HepG2 (cell line): Measurements from ENCODE around the gene LENEP. TPM values are rescaled to one million over a fixed set of nuclear protein-coding genes. Genes with fewer than 3 reads are reported as not detected.
A peak's percentile ranks its signal among the peaks of the same experiment; 100 is the strongest.

Experiments used
- AGO2 ChIP-seq: fragments of 200-400 bp; formaldehyde crosslinking; optimal IDR thresholded peaks from 2 replicates; pipeline ENCODE3; 2017; ENCODE audit warnings: mild to moderate bottlenecking, low read depth, low read length, moderate library complexity
- DRAP1 ChIP-seq: IDR thresholded peaks from 2 replicates; pipeline ENCODE4 v1.6.1; 2016; ENCODE audit warnings: missing genetic modification reagents, missing compliant biosample characterization
- EZH2 ChIP-seq: conservative IDR thresholded peaks from 2 replicates; pipeline ENCODE4 v1.6.1; 2012; ENCODE audit warnings: mild to moderate bottlenecking, low read depth, low read length, moderate library complexity
- FOXK1 ChIP-seq: sonication (generic); formaldehyde crosslinking; IDR thresholded peaks from 2 replicates; pipeline ENCODE4 v1.4.0; 2020; ENCODE audit warnings: low read depth, missing genetic modification reagents, borderline replicate concordance
- GPBP1L1 ChIP-seq: sonication (generic); formaldehyde crosslinking; IDR thresholded peaks from 2 replicates; pipeline ENCODE4 v1.5.0; 2020; ENCODE audit warnings: mild to moderate bottlenecking, missing genetic modification reagents
- KLF6 ChIP-seq: IDR thresholded peaks from 2 replicates; pipeline ENCODE4 v1.8.0; 2016; ENCODE audit warnings: missing biosample characterization, missing genetic modification reagents
- MED1 ChIP-seq: sonication (generic); formaldehyde crosslinking; IDR thresholded peaks from 2 replicates; pipeline ENCODE4 v1.4.0; 2020; ENCODE audit warnings: missing genetic modification reagents
- RARA ChIP-seq: IDR thresholded peaks from 2 replicates; pipeline ENCODE4 v1.6.1; 2016; ENCODE audit warnings: missing genetic modification reagents, missing compliant biosample characterization
- REL ChIP-seq: sonication (generic); formaldehyde crosslinking; conservative IDR thresholded peaks from 2 replicates; pipeline ENCODE4 v1.8.0; 2022; ENCODE audit warnings: mild to moderate bottlenecking, missing genetic modification reagents, moderate library complexity
- RELA ChIP-seq: sonication (generic); formaldehyde crosslinking; IDR thresholded peaks from 2 replicates; pipeline ENCODE4 v1.4.0; 2020; ENCODE audit warnings: missing genetic modification reagents
- RFX1 ChIP-seq: fragments of 450-650 bp; IDR thresholded peaks from 2 replicates; pipeline ENCODE4 v1.6.1; 2017
- TCF7 ChIP-seq: sonication (generic); IDR thresholded peaks from 2 replicates; pipeline ENCODE4 v1.6.1; 2016; ENCODE audit warnings: antibody characterized with exemption, low read depth
- ZBTB44 ChIP-seq: sonication (generic); formaldehyde crosslinking; IDR thresholded peaks from 2 replicates; pipeline ENCODE4 v1.4.0; 2020; ENCODE audit warnings: missing genetic modification reagents
- ZFP91 ChIP-seq: sonication (generic); formaldehyde crosslinking; IDR thresholded peaks from 2 replicates; pipeline ENCODE4 v1.9.0; 2022; ENCODE audit warnings: missing genetic modification reagents, mild to moderate bottlenecking, borderline replicate concordance
- ZFX ChIP-seq: sonication (generic); formaldehyde crosslinking; IDR thresholded peaks from 2 replicates; pipeline ENCODE4 v1.4.0; 2020; ENCODE audit warnings: mild to moderate bottlenecking, low read depth, missing genetic modification reagents, moderate library complexity
- ZMAT3 ChIP-seq: sonication (generic); formaldehyde crosslinking; conservative IDR thresholded peaks from 2 replicates; pipeline ENCODE4 v1.7.0; 2021; ENCODE audit warnings: missing genetic modification reagents
- ZNF225 ChIP-seq: sonication (generic); formaldehyde crosslinking; IDR thresholded peaks from 2 replicates; pipeline ENCODE4 v1.4.0; 2020; ENCODE audit warnings: mild to moderate bottlenecking, missing genetic modification reagents
- ZNF263 ChIP-seq: sonication (generic); formaldehyde crosslinking; IDR thresholded peaks from 2 replicates; pipeline ENCODE4 v1.4.0; 2020; ENCODE audit warnings: missing genetic modification reagents
- ZNF30 ChIP-seq: sonication (generic); formaldehyde crosslinking; IDR thresholded peaks from 2 replicates; pipeline ENCODE4 v1.5.0; 2020; ENCODE audit warnings: mild to moderate bottlenecking, missing genetic modification reagents
- ZNF33A ChIP-seq: sonication (generic); formaldehyde crosslinking; IDR thresholded peaks from 2 replicates; pipeline ENCODE4 v1.5.1; 2020; ENCODE audit warnings: missing genetic modification reagents, mild to moderate bottlenecking, moderate library complexity, borderline replicate concordance
- ZNF513 ChIP-seq: sonication (generic); formaldehyde crosslinking; conservative IDR thresholded peaks from 2 replicates; pipeline ENCODE4 v1.5.0; 2020; ENCODE audit warnings: missing genetic modification reagents
- ZNF616 ChIP-seq: sonication (generic); formaldehyde crosslinking; IDR thresholded peaks from 2 replicates; pipeline ENCODE4 v1.5.0; 2020; ENCODE audit warnings: low read depth, mild to moderate bottlenecking, missing genetic modification reagents
- ZNF619 ChIP-seq: sonication (generic); formaldehyde crosslinking; IDR thresholded peaks from 2 replicates; pipeline ENCODE4 v1.4.0; 2020; ENCODE audit warnings: mild to moderate bottlenecking, missing genetic modification reagents
- ZNF678 ChIP-seq: sonication (generic); formaldehyde crosslinking; IDR thresholded peaks from 2 replicates; pipeline ENCODE4 v1.4.0; 2020; ENCODE audit warnings: mild to moderate bottlenecking, missing genetic modification reagents
- ZNF772 ChIP-seq: sonication (generic); formaldehyde crosslinking; IDR thresholded peaks from 2 replicates; pipeline ENCODE4 v1.5.0; 2020; ENCODE audit warnings: mild to moderate bottlenecking, missing genetic modification reagents
- polyA plus RNA-seq, 8 experiments: library from polyadenylated mRNA; depleted of rRNA in 3 of 8; stranded (reverse) in 7 of 8; unstranded in 1 of 8; fragments of >200 nt; fragmentation: Illumina TruSeq in 4 of 8; extraction: Trizol in 4 of 8; gene quantifications; 2 replicates each; pipeline versions ENCODE4 v1.2.1 to v1.2.3, GENCODE V29; 2011 to 2016; ENCODE audit warnings: low read depth in 4 of 8, missing spikeins in 1 of 8, mixed read lengths in 1 of 8; ENCODE audit not compliant: insufficient read depth in 1 of 8
- total RNA-seq, 5 experiments: library from RNA; depleted of rRNA; stranded (reverse); fragments of >200 nt; fragmentation: Illumina TruSeq; extraction: Trizol; gene quantifications; 2 replicates each; pipeline ENCODE4 v1.2.3, GENCODE V29; 2016; ENCODE audit warnings: low read depth in 1 of 5

LENEP gene
- total and polyA plus RNA-seq, 2 of the 13 experiments (the other 11 are each of a cell fraction or from before 2014, with no cell fraction given), result 0.29 TPM; not detected in 1

GRCh38 chr1:154972517-154973343 is 20.7 kb upstream of the LENEP start (continued):
- peak; percentile 23; the same call in 1 of the 2 replicates for TF ChIP-seq RARA (CRISPR knock-in tag)
- no peak for TF ChIP-seq FOXK1 (CRISPR knock-in tag)
- TF ChIP-seq ZMAT3 (CRISPR knock-in tag), result no peak
- TF ChIP-seq RFX1, result no peak
- 0 out of 2 replicates have a peak, but pooled peaks have one; percentile 11 for TF ChIP-seq ZFX
- no peak for TF ChIP-seq ZNF678
- TF ChIP-seq ZFP91 (CRISPR knock-in tag), result no peak; the same call in 1 of the 2 replicates
- TF ChIP-seq ZNF513 (CRISPR knock-in tag), result no peak
- TF ChIP-seq ZBTB44 (CRISPR knock-in tag), result no peak
- TF ChIP-seq ZNF30, result no peak
- no peak; the same call in 1 of the 2 replicates for TF ChIP-seq ZNF225 (CRISPR knock-in tag)
- no peak for TF ChIP-seq AGO2
- TF ChIP-seq MED1, result peak; percentile 91
- no peak for TF ChIP-seq ZNF33A (CRISPR knock-in tag)
- TF ChIP-seq RELA (CRISPR knock-in tag), result no peak
- peak; percentile 41; the same call in 1 of the 2 replicates for TF ChIP-seq KLF6 (CRISPR knock-in tag)
- TF ChIP-seq ZNF619 (CRISPR knock-in tag), result no peak
- no peak for TF ChIP-seq GPBP1L1
- no peak for TF ChIP-seq TCF7
- TF ChIP-seq EZH2, result no peak
- no peak for TF ChIP-seq ZNF616 (CRISPR knock-in tag)
- TF ChIP-seq ZNF263 (CRISPR knock-in tag), result 0 out of 2 replicates have a peak, but pooled peaks have one; percentile 52
- no peak for TF ChIP-seq REL (CRISPR knock-in tag)
- TF ChIP-seq DRAP1 (CRISPR knock-in tag), result peak; percentile 76
- TF ChIP-seq ZNF772 (CRISPR knock-in tag), result peak; percentile 39; the same call in 1 of the 2 replicates
